ENCODE results near the gene FBN2. TPM values are rescaled to one million over a fixed set of nuclear protein-coding genes. Genes with fewer than 3 reads are reported as not detected.

Gene FBN2
- total RNA-seq, 2 donors from 2014 or later = 1.8 to 1.9 TPM

DNA sequence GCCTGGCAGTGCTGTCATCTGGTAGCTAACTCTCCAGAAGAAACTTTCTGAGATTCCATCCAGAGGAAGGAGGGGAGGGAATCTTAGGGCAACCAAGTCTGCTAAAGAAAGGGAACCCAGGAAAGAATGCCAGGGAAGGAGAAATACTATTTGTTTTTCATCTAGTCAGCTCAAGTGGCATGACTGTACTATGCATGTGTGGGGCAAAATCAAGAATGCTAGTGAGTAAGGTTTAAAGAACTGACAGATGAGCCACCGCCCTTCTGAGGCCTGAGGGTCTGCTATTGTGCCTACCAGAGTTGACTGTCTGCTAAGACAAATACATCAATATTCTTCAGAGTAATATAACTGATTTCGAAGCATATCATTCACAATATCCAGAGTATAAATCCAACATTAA is 250.3 kb downstream of the FBN2 start:
- H3K9ac ChIP-seq (ENCODE audit: low read depth in 2 of 2, low read length in 2 of 2) = no peak overlapping the region
- no peaks in the 10 kb centered on the region for H3K9me3 ChIP-seq
- no peaks in the 10 kb centered on the region for H3K36me3 ChIP-seq
- no peak for DNase-seq
- H3K4me3 ChIP-seq = no peak overlapping the region
- H3K27ac ChIP-seq = no peak overlapping the region
- intact Hi-C loops (cut with DNase I) = no loop called here
- no peaks in the 10 kb centered on the region for H3K27me3 ChIP-seq
- no peaks in the 10 kb centered on the region for H3K4me1 ChIP-seq
- TF ChIP-seq, protein P1, sequence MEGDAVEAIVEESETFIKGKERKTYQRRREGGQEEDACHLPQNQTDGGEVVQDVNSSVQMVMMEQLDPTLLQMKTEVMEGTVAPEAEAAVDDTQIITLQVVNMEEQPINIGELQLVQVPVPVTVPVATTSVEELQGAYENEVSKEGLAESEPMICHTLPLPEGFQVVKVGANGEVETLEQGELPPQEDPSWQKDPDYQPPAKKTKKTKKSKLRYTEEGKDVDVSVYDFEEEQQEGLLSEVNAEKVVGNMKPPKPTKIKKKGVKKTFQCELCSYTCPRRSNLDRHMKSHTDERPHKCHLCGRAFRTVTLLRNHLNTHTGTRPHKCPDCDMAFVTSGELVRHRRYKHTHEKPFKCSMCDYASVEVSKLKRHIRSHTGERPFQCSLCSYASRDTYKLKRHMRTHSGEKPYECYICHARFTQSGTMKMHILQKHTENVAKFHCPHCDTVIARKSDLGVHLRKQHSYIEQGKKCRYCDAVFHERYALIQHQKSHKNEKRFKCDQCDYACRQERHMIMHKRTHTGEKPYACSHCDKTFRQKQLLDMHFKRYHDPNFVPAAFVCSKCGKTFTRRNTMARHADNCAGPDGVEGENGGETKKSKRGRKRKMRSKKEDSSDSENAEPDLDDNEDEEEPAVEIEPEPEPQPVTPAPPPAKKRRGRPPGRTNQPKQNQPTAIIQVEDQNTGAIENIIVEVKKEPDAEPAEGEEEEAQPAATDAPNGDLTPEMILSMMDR (IDR thresholded peaks at IDR 0.05) = no peak

DNA sequence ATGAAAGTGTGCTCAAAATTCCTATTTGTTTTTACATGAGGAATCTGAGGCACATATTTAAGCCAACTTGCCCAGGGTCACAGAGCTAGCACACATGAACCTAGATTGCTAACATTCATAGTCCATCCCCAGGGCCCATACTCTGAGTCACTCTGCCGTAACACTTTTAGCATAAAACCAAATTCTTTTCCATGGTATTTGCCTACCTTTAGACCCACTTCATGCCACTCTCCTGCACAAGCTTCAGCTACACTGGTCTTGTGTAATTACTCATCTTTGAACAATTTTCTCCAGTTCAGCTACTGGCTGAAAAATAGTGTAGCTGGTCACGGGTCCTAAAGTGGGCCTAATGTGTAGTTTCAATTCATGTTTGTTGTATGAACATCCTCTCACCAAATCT is 253.8 kb downstream of the FBN2 start:
- Histone ChIP-seq H3K4me3 (no peak overlapping the region), H3K36me3 (no peaks in the 10 kb centered on the region), H3K9me3 (no peaks in the 10 kb centered on the region), H3K27ac (no peak overlapping the region), H3K4me1 (no peaks in the 10 kb centered on the region), H3K27me3 (no peaks in the 10 kb centered on the region), H3K9ac (ENCODE audit: low read depth in 2 of 2, low read length in 2 of 2) (no peak overlapping the region)
- intact Hi-C loops (cut with DNase I) = no loop called here
- no peak for DNase-seq
- TF ChIP-seq, protein P1 (IDR thresholded peaks at IDR 0.05) = no peak

DNA sequence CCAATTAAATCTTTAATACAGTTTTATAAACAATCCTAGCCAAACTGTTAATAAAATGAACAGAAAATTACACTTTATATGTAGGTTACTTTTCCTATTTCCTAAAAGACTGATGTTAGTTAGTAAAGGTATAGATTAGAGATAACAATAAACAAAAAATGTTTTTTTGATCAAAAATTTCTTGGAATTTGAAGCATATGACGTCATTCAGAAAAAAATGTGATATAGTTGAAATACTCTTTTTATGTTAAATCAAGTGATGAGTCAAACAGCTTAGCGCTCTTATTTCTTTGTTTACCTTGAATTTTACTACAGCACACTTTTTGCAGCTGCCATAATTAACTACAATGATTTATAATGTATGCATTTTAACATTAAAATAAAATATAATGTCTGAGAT is 258.7 kb downstream of the FBN2 start:
- intact Hi-C loops (cut with DNase I) = no loop called here
- no peak for DNase-seq
- H3K27ac ChIP-seq = no peak overlapping the region
- H3K4me1 ChIP-seq = no peaks in the 10 kb centered on the region
- TF ChIP-seq, protein P1 (IDR thresholded peaks at IDR 0.05) = no peak
- H3K36me3 ChIP-seq = no peaks in the 10 kb centered on the region
- no peaks in the 10 kb centered on the region for H3K27me3 ChIP-seq
- H3K9me3 ChIP-seq = no peaks in the 10 kb centered on the region
- no peak overlapping the region for H3K9ac ChIP-seq (ENCODE audit: low read depth in 2 of 2, low read length in 2 of 2)
- H3K4me3 ChIP-seq = no peak overlapping the region

DNA sequence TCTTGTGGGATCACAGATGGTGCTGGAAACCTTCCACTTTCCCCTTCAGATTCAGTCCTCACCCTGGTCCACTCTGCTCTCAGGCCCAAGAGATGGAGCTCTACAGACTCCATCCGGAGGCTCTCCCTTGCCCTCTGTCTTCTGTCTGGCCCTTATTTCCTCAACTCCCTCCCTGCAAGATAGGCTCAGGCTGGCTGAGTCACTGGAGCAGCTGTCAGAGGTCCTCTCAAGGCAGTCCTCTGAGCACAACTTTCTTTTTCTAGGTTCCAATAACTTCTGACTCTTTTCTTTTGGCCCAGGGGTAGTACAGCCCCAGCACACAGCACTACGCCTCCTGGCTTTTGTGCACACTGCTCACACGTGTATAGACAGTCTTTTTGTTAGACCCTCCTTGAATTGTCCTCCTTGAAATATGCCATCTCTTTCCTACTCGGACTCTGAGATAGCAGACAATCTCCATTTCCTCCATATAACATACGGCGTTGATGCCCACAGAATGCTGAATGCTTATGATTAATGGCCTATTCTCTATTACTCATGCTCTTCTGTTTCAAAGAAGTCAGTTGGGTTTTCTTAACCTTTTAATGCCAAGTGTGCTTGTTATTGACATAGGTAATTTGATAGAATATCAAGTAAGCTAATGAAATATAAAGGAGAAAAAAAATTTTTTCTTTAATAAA is 261.4 kb downstream of the FBN2 start:
- Histone ChIP-seq H3K9ac (ENCODE audit: low read depth in 2 of 2, low read length in 2 of 2) (no peak overlapping the region), H3K27me3 (no peaks in the 10 kb centered on the region), H3K4me1 (no peaks in the 10 kb centered on the region), H3K9me3 (no peaks in the 10 kb centered on the region), H3K36me3 (no peaks in the 10 kb centered on the region), H3K27ac (no peak overlapping the region), H3K4me3 (no peak overlapping the region)
- no peak for DNase-seq
- TF ChIP-seq, protein P1 (IDR thresholded peaks at IDR 0.05) = no peak
- intact Hi-C loops (cut with DNase I) = no loop called here

DNA sequence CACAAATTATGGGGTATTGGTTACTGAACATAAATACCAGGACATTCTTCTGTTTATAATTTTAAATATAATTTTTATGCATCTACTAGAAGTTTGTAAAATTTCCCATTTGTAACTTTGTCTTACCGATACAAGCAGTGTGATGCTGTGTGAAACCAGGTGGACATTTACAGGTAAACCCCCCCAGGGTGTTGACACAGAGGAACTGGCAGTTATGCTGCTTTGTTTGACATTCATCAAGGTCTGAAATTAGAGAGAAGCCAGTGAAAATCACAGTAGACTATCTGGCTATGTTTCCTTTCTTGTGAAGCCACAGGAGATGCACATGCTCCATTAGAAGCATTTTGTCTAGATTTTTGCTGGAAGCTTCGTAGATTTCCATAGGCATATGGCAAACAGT is 263.6 kb downstream of the FBN2 start:
- Histone ChIP-seq H3K36me3 (no peaks in the 10 kb centered on the region), H3K27ac (no peak overlapping the region), H3K4me3 (no peak overlapping the region), H3K4me1 (no peaks in the 10 kb centered on the region), H3K9me3 (no peaks in the 10 kb centered on the region), H3K27me3 (no peaks in the 10 kb centered on the region), H3K9ac (ENCODE audit: low read depth in 2 of 2, low read length in 2 of 2) (no peak overlapping the region)
- intact Hi-C loops (cut with DNase I) = no loop called here
- TF ChIP-seq, protein P1 (IDR thresholded peaks at IDR 0.05) = no peak
- no peak for DNase-seq

All from colonic mucosa (tissue), 4 donors.